ENCODE results near the gene ZNF865.
"Not testable (repeated sequence)": the region's sequence is repeated elsewhere in the genome, so short reads cannot be mapped to it uniquely, and the experiment has no call there.

The ZNF865 gene

DNA sequence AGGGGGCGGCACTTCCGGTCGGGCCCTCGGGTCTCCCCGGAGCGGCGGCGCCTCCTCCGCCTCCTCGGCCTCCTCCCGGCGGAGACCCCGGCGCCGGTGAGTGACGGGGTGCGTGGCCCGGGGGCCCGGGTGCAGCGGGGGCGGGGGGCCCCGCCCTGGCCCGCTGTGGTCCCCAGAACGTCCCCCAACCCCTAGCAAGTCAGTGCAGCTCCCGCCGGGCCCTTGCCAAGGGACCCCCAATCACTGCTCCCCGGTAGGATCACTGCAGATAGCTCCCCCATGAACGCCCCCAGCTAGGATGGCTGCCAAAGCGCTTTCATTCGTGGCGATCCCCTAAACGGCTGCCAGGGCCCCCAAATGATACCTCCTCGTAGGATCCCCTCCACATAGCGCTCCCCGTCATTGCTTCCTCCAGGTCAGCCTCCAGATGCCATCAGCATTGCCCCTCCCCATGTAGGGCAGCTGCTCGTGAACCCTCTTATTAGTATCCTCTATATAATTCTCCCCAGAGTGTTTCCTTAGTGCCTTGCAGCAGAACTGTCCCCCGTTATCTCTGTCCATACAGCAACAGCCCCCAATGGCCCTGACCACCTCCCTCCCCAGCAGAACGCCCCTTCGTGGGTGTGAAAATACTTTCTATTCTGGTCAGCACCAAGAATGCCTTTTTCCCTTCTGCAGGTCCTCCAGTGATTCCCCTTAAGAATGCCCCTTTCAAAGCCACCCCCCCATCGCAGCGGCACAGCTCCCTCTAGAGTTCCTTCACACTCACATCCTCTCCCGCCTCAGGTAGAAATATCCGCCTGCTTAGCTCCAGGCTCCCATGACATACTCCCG, at the start of gene ZNF865:
Gene ZNF865 (plus strand): TSS at position 11 of the 834 bp plus-strand sequence. CDS start 7,972 bp downstream, outside the sequence.
- peak; percentile 55 to 69 for DNase-seq

GRCh38 chr19:55559684-55560083, 45.8 kb upstream of the ZNF865 start:
- no peak for DNase-seq

GRCh38 chr19:55563261-55563690, 42.2 kb upstream of the ZNF865 start:
- DNase-seq = peak; percentile 14 to 72

DNA sequence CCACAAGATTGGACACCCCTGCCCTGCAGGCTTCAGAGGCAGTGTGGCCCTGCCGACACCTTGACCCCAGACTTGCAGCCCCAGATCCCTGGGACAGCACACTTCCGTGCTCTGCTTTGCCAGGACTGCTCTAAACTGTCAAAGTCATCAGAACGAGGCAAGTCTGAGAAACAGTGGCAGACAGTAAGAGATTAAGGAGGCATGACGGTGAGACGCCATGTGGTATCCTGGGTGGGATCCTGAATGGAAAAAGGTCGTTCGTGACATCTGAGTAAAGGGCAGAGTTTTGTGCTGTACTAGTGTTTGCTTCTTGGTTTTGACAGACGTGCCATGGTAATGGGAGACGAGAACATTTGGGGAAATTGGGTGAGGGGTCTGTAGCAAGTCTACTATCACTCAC, 38.6 kb upstream of the ZNF865 start:
- no peak for DNase-seq

DNA sequence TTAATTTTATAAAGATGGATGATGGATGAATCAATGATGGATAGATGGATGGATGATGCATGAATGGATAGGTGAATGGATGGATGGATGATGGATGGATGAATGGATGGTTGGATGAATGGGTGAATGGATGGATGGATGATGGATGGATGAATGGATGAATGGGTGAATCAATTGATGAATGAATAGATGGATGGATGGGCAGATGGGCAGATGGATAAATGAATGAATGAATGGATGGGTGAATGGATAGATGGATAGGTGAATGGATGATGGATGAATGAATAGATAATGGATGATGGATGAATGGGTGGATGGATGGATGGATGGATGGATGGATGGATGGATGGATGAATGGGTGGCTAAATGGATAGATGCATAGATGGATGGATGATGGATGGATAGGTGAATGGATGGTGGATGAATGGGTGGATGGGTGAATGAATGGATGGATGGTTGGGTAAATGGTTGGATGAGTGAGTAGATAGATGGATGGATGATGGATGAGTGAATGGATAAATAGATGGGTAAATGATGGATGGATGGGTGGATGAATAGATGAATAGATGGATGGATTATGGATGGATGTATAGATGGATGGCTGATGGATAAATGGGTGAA, 37.6 kb upstream of the ZNF865 start:
- DNase-seq = no peak

DNA sequence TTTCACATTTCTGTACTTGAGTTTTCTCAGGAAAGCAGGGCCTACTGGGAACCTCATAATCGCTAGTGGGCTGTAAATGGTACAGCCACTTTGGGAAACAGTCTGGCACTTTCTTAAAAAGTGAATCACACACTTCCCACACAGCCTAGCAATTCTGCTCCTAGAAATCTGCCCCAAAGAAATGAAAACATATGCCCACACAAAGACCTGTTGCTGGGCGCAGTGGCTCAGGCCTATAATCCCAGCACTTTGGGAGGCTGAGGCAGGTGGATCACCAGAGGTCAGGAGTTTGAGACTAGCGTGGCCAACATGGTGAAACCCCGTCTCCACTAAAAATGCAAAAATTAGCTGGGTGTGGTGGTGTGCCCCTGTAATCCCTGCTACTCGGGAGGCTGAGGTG, 36.0 kb upstream of the ZNF865 start:
- DNase-seq = not testable (repeated sequence)

DNA sequence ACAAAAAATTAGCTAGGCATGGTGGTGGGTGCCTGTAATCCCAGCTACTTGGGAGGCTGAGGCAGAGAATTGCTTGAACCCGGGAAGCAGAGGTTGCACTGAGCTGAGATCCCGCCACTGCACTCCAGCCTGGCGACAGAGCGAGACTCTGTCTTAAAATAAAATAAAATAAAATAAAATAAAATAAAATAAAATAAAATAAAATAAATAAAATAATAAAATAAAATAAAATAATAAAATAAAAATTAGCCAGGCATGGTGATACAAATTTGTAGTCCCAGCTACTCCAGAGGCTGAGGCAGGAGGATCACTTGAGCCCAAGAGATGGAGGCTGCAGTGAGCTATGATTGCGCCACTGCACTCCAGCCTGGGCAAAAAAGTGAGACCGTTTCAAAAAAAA, 31.5 kb upstream of the ZNF865 start:
- not testable (repeated sequence) for DNase-seq

DNA sequence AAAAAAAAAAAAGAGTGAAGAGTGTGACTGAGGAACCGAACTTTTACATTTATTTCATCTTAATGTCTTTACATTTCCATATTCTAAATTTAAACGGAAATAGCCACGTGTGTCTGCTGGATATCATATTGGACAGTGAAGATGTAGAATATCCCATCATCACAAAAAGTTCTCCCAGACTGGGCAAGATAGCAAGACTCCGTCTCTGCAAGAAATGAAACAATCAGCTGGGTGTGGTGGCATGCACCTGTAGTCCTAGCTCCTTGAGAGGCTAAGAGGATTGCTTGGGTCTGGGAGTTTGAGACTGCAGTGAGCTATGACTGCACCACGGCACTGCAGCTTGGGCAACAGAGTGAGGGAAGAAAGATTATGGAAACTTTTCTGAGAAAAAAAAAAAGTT, 28.7 kb upstream of the ZNF865 start:
- DNase-seq = no peak

DNA sequence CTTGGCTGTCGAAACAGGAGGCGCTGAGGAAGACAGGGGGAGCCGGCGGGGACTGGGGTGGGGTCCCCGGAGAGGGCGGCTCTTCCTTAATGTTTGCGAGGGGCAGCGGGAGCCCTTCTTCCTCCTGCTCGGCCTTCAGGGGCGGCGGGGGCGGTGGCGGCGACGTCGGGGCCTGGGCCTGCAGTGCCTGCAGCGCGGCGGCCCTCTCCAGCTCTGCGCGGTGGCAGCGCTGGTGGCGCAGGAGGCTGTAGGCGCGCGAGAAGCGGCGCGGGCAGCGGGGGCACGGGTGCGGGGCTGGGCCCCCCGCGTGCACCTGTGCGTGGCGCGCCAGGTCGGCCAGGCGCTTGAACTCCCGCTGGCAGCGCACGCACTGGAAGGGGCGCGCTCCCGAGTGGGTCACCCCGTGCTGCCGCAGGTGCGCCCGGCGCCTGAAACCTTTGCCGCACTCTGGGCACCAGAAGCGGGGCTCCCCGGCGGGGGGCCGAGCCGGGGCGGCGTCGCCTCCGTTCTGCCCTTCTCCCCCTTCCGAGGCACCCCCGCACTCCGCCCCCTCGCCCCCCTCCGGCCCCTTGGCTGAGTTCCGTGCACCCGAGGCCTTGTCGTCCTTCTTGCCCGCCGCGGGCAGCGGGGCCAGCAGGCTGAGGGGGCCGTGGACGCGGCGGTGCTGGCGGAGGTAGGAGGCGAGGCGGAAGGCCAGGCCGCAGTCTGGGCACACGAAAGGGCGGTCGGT, 27.3 kb upstream of the ZNF865 start:
- no peak for DNase-seq

DNA sequence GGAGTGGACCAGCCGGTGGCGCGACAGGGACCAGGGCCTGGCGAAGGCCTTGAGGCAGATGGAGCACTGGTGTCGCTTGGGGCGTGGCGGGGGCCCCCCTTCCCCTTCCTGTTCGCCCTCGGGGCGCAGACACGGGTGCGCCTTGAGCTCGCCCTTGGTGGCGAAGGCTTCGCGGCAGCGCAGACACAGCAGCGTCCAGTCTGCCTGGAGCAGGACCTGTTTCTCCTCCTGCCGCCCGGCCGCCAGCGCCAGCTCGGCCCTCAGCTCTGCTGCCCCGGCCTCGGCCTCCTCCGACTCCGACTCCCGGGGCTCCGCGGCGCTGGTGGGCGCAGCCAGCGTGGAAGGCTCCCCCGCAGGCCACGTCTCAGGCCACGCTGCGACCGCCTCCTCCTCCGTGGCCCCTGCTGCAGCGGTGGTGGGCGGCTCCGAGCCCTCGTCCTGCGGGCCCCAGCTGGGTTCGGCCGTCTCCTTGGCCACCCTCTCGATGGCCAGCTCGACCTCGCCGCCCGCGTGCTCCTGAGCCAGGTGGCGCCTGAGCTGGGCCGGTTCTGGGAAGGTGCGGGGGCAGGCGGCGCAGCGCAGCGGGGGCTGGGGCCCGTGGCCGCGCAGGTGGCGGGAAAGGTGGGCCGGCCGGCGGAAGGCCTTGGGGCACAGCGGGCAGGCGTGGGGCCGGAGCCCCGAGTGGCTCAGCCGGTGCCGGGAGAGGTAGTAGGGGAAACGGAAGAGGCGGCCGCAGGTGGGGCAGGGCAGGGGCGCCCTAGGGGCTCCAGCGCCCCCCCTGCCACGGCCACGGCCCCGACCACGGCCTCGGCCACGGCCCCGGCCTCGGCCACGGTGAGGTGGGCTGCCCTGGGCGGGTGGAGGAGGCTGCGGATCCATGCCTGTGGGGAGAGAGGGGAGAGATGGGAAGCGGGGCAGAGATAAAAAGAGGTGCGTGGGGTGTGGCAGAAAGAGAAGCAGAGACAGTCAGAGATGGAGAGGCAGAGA, 26.4 kb upstream of the ZNF865 start:
- DNase-seq = no peak

DNA sequence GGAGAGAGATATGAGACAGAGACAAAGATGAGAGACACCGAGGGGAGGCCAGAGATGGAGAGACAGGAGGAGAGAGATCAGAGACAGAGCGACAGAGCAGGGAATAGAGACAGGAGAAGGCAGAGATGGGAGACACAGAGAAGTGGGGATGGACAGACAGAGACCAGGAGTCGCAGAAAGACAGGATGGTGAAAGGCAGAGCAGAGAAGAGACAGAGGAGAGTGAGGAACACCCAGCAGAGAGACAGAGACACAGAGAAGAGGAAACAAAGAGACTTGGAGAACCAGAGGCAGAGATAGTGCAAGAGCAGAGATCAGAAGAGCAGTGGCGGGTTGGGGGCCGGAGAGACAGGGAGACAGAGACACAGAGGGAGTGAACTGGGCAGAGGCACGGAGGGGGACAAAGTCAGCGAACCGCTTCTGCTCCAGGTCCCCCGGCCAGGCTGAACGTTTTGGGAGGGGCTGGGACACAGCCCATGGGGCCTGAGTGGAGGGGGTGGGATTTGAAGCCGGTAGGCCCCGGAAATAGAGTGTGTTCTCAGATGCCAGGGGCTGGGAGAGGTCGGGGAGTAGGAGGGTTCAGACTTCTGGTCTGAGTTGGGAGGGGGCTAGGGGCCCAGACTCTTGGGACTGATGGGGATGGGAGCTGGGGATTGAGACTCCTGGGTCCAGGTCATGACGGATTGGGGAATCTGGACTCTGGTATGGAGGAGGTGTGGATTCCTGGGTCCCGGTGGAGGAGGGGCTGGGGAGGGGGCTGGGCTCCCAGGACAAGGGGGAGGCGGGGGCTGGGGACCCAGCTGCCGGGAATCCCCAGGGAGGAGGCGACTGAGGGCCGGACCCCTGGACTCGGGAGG, 25.5 kb upstream of the ZNF865 start:
- peak in 1 of 2 experiments; percentile 30 for DNase-seq

DNA sequence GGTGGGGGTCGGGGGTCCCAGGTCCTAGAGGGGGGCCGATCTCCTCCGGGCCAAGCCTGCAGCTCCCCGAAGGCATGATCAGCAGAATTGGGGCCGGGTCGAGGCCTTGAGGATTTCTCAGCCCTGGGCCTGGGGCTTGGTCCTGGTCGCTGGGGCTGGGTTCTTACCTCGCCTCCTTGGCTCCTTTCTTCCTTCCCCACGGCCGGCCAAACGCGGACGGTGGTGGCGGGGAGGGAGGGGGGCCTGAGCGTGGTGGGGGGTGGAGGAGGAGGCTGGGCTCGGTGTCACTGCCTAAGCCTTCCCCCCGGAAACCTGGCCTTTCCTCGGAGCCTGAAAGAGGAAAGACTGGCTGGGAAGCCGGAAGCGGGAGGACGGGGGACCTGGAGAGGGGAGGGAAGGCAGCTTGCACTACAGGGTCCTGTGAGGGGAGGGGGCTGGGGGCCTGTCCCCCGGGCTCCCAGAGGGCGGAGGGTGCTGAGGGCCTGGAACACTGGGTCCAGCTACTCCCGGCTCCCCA, 24.8 kb upstream of the ZNF865 start, which contains the start of gene ZNF579:
Gene ZNF579 (minus strand): TSS at position 221 of the 517 bp plus-strand sequence. CDS start 1,209 bp downstream, outside the sequence.
- DNase-seq = peak; percentile 88 to 91

DNA sequence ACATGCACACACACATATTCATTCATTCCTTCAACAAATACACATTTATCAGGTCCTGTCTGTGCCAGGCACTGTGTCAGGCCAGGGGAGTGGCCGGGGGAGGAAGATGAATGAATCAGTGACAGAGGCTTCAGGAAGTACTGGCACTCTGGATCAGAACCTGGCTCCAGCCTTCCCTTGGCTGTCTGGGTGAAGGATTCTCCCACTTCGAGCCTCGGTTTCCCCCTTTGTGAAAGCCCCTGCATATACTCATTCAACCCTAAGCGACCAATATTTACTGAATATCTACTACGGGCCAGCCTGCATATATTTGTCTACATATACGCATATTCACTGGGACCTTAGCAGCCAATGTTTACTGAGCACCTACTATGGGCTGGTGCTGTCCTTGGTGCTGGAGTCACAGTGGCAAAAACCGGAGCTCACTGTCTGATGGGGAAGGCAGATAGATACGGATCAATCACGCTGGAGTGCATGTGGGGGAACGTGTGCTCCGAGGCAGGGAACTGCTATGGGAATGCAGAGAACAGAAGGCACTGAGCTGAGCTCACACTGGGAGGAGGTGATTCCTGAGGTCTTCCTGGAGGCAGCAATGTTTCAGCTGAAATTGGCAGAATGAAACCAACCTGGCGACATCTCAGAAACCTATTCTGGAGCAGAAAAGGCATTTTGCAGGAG, 24.2 kb upstream of the ZNF865 start:
- DNase-seq = no peak

- no peak for DNase-seq
Measured at GRCh38 chr19:55581823-55582223, 23.6 kb upstream of the ZNF865 start.

GRCh38 chr19:55582284-55582683, 23.2 kb upstream of the ZNF865 start:
- not testable (repeated sequence) for DNase-seq

GRCh38 chr19:55583897-55584296, 21.6 kb upstream of the ZNF865 start:
- DNase-seq = not testable (repeated sequence)

- DNase-seq = no peak
Measured at GRCh38 chr19:55584871-55585270, 20.6 kb upstream of the ZNF865 start.

- DNase-seq = no peak
Measured at GRCh38 chr19:55585658-55586339, 19.6 kb upstream of the ZNF865 start.

DNA sequence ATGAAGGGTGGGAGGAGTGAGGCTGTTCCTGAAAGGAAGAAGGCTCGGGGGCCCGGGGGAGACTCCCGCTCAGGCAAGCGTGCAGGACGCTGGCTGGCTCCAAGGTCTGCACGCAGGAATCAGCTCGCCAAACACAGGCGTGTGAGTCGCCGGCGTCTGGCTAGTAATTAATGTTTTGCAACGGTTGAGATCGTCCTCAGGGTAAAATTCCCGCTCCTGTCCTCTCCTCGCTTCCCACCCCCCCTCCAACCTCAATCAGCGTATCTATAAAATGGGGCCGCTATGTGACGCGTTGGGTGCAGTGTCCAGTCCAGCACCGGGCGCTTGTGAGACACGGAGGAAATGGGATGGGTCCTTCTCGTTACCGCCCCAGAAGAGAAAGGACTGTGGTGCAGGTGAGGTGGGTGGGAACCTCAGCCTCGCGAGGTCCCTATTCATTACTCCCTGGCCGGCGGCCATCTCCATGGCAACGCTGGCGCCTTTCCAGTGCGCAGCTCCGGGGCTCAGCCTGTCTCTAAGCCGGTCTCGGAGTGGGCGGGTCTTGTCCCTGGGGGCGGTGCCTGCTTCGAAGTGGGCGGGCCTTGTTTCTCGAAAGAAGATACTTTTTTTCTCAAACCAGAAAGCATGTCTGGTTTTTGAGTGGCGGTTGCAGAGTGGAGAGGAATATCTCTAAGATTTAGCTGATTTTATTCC, 18.3 kb upstream of the ZNF865 start:
- DNase-seq = peak; percentile 90 to 97
